ENCODE measurements around the gene KIR2DL1. TPM values are rescaled to one million over a fixed set of nuclear protein-coding genes. Genes with fewer than 3 reads are reported as not detected.
"Not testable (repeated sequence)": the region's sequence is repeated elsewhere in the genome, so short reads cannot be mapped to it uniquely, and the experiment has no call there.

Gene KIR2DL1
- total and polyA plus RNA-seq, 2 of the 4 experiments (the other 2 are of a cell fraction), result not detected

- H2BK120ac ChIP-seq (ENCODE audit: low read depth, low read length); H3K36me3 ChIP-seq (ENCODE audit: control insufficient read depth, insufficient read depth, low read length); H3K27ac ChIP-seq (ENCODE audit: insufficient read depth, low read length); H2AFZ ChIP-seq (replicated peaks; ENCODE audit: low read length, poor library complexity); H3K18ac ChIP-seq (ENCODE audit: low read depth, low read length); H4K8ac ChIP-seq (ENCODE audit: low read depth in 2 of 2, low read length in 2 of 2); H3K79me1 ChIP-seq (ENCODE audit: low read depth in 1 of 2, low read length in 2 of 2); H2AK5ac ChIP-seq (ENCODE audit: low read depth, low read length); dilution Hi-C loops (cut with HindIII; ENCODE audit: low sequenced_read_pairs, unreplicated experiment); CTCF ChIA-PET; BruUV-seq (replicated peaks); H3K4ac ChIP-seq (ENCODE audit: low read depth, low read length); POLR2A ChIA-PET (ENCODE audit: unreplicated experiment); H4K5ac ChIP-seq (ENCODE audit: low read depth, low read length); H3K56ac ChIP-seq (ENCODE audit: extremely low read depth, insufficient read depth, low read length); H3K14ac ChIP-seq (replicated peaks; ENCODE audit: low read depth, low read length); H3K23ac ChIP-seq (ENCODE audit: low read depth, low read length); H2BK15ac ChIP-seq (ENCODE audit: low read depth, low read length); H3K4me3 ChIP-seq (ENCODE audit: insufficient read depth, low read depth, low read length); H3K9me1 ChIP-seq (ENCODE audit: insufficient read depth, low read length); H3K9ac ChIP-seq (ENCODE audit: low read depth, low read length); H3K27me3 ChIP-seq (ENCODE audit: control insufficient read depth, insufficient read depth, low read length); H2AK9ac ChIP-seq (replicated peaks; ENCODE audit: low read depth, low read length, poor library complexity); H4K20me1 ChIP-seq (ENCODE audit: insufficient read depth, low read length); H3K4me2 ChIP-seq (ENCODE audit: low read depth, low read length); DNase-seq; H3K4me1 ChIP-seq (ENCODE audit: control insufficient read depth, insufficient read depth, low read length); ATAC-seq (ENCODE audit: low read depth); in situ Hi-C loops (cut with MboI; ENCODE audit: low sequenced_read_pairs); intact Hi-C loops (cut with micrococcal nuclease); H2BK20ac ChIP-seq (ENCODE audit: low read depth, low read length); H2BK5ac ChIP-seq (ENCODE audit: low read depth, low read length, poor library complexity, severe bottlenecking); H4K91ac ChIP-seq (ENCODE audit: insufficient read depth, low read depth, low read length): not testable (repeated sequence)
- no CpG with 5 or more reads among the region's 6 CpGs for WGBS, 2 experiments (ENCODE audit: extremely low coverage in 2 of 2, insufficient read length in 1 of 2)
- peaks cover 24% of the 10 kb centered on the region for H3K9me3 ChIP-seq (ENCODE audit: control insufficient read depth, insufficient read depth, low read length)
These were observed 18.6 kb downstream of the KIR2DL1 start for GRCh38 chr19:54788154-54788553.

Measured in IMR-90 (cell line).